ENCODE measurements around the gene REXO5. TPM values are rescaled to one million over a fixed set of nuclear protein-coding genes. Genes with fewer than 3 reads are reported as not detected.
A peak's percentile ranks its signal among the peaks of the same experiment; 100 is the strongest.

REXO5 gene
- total and polyA plus RNA-seq, 9 of the 15 experiments (the other 6 are each of a cell fraction or from before 2014, with no cell fraction given) = 10.5 to 45.1 (median 25.4) TPM

- TF ChIP-seq CEBPZ (IDR thresholded peaks at IDR 0.05; ENCODE audit: borderline replicate concordance, low read depth, low read length) = no peak
- TF ChIP-seq NR2C1 (IDR thresholded peaks at IDR 0.05) = no peak
- no peak for TF ChIP-seq NR2C1 (tag; IDR thresholded peaks at IDR 0.05)
- TF ChIP-seq U2AF1 (optimal IDR thresholded peaks at IDR 0.05; ENCODE audit: low read depth, low read length) = no peak
- no peak for TF ChIP-seq MYBL2 (IDR thresholded peaks at IDR 0.05; ENCODE audit: low read depth)
- no peak for TF ChIP-seq MYBL2 (CRISPR knock-in tag; IDR thresholded peaks at IDR 0.05; ENCODE audit: borderline replicate concordance)
- TF ChIP-seq KDM5B (IDR thresholded peaks at IDR 0.05; ENCODE audit: insufficient replicate concordance, low read depth, low read length) = no peak
- no peak for TF ChIP-seq DNMT1 (IDR thresholded peaks at IDR 0.05)
- TF ChIP-seq ATF6 (CRISPR knock-in tag; IDR thresholded peaks at IDR 0.05) = no peak
- no peak for TF ChIP-seq TFE3 (CRISPR knock-in tag; IDR thresholded peaks at IDR 0.05)
- TF ChIP-seq MAFG (tag; conservative IDR thresholded peaks at IDR 0.05) = peak; percentile 63; the same call in 1 of the 2 replicates
- no peak for TF ChIP-seq CEBPG (CRISPR knock-in tag; IDR thresholded peaks at IDR 0.05)
- no peak for TF ChIP-seq CEBPG (tag; conservative IDR thresholded peaks at IDR 0.05 in 1 of 2, IDR thresholded peaks at IDR 0.05 in 1 of 2)
- TF ChIP-seq C11orf30 (IDR thresholded peaks at IDR 0.05; ENCODE audit: low read depth) = peak; percentile 74
Measured at GRCh38 chr16:20801278-20801677, 5.0 kb upstream of the REXO5 start (continued).
